Measurements from ENCODE around the gene RNF115.

The RNF115 gene

GRCh38 chr1:145858238-145858900 lies 34.5 kb upstream of the RNF115 start:
- TF ChIP-seq CTCF (IDR thresholded peaks at IDR 0.05) = no peak

- no peak for TF ChIP-seq CTCF (IDR thresholded peaks at IDR 0.05)
Measured at GRCh38 chr1:145857170-145857569, 33.3 kb upstream of the RNF115 start.

- no peak for TF ChIP-seq CTCF (IDR thresholded peaks at IDR 0.05)
Measured at GRCh38 chr1:145855426-145855948, 31.6 kb upstream of the RNF115 start.

- peak; percentile 51; the same call in 1 of the 2 replicates for TF ChIP-seq CTCF (IDR thresholded peaks at IDR 0.05)
Measured at GRCh38 chr1:145849356-145850160, 25.7 kb upstream of the RNF115 start.

GRCh38 chr1:145847827-145848226 lies 23.9 kb upstream of the RNF115 start:
- no peak for TF ChIP-seq CTCF (IDR thresholded peaks at IDR 0.05)

- TF ChIP-seq CTCF (IDR thresholded peaks at IDR 0.05) = peak; percentile 58
Measured at GRCh38 chr1:145846201-145846612, 22.3 kb upstream of the RNF115 start.

GRCh38 chr1:145845514-145846161 lies 21.7 kb upstream of the RNF115 start, which contains the start of gene NUDT17:
NUDT17 (plus strand) TSS chr1:145845630; CDS start chr1:145845641, 11 bp downstream.
- TF ChIP-seq CTCF (IDR thresholded peaks at IDR 0.05) = peak; percentile 96
